CD4-positive, alpha-beta T cell treated with Interleukin-1 beta for 1 hour (primary cell): Measurements from ENCODE around the gene AEBP2.
A peak's percentile ranks its signal among the peaks of the same experiment; 100 is the strongest.
"Not testable (repeated sequence)": the region's sequence is repeated elsewhere in the genome, so short reads cannot be mapped to it uniquely, and the experiment has no call there.

Source experiments
- DNase-seq, 2 donors: peaks; one replicate each; pipeline ENCODE4 v3.0.0-alpha.2; 2020 to 2022

The AEBP2 gene

DNA sequence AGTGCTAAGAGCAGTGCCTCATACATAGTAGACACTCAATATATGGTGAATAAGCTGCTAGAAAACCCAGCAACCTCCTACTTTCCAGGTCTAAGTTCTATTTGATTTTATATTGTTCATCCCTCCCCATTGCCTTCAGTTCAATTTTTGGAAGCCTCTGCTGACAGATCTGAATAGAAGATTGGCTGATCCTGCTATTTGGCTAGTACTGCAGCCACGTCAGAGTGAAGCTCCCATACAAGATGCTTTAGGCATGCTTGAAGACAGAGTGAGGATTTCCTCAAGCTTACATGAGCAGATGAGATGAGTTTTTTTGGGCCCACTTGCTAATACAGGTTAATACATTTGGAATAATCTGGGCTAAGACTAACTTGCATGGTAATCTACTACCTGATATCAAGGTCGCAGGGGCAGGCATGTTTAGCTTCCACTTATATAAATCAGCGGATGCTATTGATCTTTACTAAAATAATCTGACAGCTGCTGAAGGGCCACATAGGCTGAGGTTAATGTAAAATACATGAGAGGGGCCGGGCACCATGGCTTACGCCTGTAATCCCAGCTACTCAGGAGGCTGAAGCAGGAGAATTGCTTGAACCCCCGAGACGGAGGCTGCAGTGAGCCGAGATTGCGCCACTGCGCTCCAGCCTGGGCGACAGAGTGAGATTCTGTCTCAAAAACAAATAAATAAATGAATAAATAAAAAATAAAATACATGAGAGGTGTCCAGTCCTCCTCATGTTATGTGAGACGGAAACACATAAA lies 15.9 kb upstream of the AEBP2 start:
- DNase-seq: no peak

DNA sequence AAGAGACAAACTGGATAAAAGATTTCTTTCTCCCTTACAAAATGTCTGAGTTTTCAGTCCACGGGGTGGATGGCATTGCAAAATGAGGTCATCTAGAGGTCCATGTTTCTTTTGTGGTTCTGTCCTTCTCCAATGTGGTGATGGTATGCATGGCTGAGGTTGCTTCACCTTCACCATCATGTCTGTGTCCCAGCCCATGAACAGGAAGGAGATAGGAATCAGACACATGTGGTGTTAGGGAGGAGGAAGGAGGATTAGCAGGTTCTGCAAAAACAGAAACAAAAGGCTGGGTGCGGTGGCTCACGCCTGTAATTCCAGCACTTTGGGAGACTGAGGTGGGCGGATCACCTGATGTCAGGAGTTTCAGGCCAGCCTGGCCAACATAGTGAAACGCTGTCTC lies 11.0 kb upstream of the AEBP2 start:
- DNase-seq: no peak

DNA sequence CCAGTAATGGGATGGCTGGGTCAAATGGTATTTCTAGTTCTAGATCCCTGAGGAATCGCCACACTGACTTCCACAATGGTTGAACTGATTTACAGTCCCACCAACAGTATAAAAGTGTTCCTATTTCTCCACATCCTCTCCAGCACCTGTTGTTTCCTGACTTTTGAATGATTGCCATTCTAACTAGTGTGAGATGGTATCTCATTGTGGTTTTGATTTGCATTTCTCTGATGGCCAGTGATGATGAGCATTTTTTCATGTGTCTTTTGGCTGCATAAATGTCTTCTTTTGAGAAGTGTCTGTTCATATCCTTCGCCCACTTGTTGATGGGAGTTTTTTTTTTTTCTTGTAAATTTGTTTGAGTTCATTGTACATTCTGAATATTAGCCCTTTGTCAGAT lies 9.8 kb upstream of the AEBP2 start:
- DNase-seq: not testable (repeated sequence)

DNA sequence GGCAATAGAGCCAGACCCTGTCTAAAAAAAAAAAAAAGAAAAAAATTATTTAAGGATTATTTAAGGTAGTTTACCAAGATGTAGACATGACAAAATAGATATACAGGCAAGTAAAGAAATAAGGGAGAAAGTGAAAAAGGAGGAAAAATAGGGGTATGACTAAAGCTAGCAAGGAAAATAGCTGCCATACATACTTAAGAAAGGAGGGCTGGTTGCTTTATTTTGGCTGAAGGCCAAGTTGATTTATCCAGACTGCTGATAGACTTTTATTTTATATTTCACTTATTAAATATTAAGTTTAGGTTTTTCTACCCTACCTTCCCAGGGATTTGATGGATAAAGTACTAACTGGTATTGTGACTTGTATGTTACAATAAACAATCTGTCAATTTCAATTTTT lies 8.3 kb upstream of the AEBP2 start:
- no peak for DNase-seq

DNA sequence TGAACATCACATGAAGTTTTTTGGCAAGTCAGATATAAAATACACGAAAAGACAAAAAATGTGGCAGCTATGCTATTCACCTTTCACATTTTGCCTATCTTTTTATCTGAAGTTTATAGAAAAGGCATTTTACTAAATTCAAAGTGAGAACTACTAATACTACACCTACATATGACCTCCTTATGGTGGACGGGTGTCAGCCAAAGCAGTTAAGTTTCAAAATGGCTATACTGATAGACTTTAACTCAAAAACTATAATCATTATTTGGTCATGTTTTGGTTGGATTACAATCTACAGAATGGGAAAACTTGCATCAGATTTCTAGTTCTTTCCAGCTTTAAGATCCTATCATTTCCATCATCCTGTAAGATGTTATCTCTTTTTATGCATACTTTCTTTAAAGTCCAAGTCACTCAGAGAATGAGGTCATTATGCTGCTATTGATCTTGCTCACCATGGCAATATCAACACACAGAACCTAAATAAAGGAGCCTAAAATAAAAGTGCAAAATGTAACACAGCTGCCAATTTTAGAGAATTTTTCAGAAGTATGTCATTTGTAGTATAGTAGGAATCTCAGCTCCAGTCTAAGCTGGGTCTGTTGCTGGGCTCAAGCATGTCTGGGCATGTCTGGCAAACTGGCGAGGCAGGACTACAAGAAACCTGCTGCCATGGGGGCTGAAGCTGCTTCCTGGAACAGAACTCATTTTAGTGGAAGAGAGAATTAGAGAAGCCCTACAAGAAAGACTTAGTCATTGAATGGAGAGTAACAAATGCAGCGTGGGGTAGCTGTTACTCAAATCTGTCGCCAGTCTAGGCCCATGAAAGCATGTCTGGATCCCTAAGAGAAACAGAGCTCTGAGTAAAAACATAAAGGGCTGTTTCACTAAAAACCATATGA lies 7.6 kb upstream of the AEBP2 start:
- no peak for DNase-seq

DNA sequence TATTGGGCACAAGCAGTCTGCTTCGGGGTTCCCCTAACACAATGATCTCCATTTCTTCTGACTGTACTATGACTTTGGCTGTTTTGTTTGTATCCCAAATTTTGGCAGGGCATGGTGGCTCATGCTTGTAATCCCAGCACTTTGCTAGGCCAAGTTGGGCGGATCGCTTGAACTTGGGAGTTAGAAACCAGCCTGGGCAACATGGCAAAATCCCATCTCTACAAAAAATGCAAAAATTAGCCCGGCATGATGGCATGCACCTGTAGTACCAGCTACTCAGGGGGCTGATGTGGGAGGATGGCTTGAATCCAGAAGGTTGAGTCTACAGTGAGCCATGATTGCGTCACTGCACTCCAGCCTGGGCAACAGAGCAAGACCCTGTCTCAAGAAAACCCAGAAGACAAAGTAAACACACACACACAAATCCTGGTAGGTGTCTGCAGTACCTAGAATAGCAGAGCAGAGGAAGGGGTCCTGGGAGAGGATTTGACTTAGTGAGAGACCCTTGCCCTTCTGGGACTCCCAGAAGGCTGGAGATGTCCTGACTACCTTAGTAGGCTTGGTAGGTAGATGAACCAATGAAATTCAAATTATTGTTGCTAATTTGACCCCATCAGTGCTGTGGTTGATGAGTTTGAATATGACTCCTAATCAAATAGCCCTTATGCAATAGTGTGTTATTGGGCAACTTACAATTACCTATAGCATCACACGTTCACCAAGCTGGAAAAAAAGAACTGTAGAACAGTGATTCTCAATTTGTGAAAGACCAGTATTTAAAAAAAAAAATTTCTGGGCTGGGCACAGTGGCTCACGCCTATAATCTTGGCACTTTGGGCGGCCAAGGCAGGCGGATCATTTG lies 6.8 kb upstream of the AEBP2 start:
- DNase-seq: no peak

DNA sequence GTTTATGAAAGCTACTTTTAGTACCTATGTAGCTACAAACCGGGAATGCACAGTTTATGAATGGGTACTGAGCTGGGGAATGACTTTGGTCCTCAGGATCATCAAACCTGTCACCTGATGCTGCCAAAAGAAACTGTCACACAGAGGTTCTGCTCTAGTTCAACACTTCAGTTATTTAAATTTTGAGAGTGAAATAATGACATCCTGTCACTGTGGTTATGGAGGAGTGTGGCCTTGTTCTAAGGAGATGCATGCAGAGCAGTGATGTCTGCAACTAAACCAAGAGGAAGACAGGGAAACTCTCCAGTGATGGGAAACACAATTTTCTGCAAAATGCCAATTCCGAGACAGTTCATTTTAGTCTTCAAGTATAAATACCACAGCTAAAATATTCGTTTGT lies 4.8 kb upstream of the AEBP2 start:
- no peak for DNase-seq

DNA sequence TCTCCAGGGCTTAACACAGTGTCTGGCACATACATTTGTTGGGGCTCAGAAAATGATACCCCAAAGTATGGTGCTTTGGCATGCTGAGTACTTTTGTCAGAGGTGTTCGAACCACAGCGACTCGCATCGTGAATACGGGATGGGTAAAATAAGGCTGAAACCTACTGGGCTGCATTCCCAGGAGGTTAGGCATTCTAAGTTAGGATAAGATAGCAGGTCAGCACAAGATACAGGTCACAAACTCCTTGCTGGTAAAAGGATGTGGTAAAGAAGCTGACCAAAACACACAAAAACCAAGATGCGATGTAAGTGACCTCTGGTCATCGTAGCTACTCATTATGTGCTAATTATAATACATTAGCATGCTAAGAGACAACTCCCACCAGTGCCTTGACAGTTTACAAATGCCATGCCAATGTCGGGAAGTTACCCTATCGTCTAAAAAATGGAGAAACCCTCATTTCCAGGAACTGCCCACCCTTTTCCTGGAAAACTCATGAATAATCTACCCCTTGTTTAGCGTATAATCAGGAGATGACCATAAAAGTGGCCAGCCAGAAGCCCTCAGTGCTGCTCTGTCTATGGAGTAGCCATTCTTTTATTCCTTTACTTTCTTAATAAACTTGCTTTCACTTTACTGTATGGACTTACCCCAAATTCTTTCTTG lies 3.3 kb upstream of the AEBP2 start:
- no peak for DNase-seq

DNA sequence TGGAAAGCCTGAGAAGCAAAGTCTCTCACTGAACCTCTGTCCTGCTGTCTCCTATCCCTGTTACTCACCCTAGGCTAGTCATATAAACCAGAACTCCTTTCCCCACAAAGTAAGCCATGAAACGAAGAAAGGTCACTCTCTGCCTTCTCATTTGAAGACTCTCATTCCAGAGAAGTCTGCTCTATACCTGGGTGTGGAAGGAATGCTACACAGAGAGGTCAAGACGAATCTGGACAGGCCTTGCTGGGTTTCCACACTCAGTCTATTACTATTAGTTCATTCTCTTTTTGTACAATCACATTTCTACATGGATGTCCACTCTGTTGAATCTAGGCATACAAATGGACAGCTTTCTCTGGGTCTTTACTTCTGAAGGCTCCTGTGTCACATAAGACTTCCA lies 2.4 kb upstream of the AEBP2 start:
- DNase-seq: no peak

DNA sequence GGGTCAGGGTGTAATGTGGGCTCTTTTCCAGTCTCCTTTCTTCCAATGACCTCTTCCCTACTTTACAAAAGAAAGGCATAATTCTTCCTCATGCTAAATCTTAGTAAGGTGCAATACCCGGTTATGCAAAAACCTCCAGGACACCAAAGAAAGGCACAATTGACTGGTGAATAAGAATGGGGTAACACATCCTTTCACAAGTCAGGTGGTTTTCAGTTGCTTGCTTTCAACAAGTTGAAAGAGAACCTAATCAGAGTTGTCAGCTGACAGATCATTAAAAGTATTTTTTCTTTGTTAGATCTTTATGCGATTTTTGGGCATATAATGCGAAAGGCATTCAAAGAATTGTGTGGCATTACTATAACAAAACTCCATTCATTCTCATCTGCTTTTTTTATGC lies 1.3 kb upstream of the AEBP2 start:
- no peak for DNase-seq

DNA sequence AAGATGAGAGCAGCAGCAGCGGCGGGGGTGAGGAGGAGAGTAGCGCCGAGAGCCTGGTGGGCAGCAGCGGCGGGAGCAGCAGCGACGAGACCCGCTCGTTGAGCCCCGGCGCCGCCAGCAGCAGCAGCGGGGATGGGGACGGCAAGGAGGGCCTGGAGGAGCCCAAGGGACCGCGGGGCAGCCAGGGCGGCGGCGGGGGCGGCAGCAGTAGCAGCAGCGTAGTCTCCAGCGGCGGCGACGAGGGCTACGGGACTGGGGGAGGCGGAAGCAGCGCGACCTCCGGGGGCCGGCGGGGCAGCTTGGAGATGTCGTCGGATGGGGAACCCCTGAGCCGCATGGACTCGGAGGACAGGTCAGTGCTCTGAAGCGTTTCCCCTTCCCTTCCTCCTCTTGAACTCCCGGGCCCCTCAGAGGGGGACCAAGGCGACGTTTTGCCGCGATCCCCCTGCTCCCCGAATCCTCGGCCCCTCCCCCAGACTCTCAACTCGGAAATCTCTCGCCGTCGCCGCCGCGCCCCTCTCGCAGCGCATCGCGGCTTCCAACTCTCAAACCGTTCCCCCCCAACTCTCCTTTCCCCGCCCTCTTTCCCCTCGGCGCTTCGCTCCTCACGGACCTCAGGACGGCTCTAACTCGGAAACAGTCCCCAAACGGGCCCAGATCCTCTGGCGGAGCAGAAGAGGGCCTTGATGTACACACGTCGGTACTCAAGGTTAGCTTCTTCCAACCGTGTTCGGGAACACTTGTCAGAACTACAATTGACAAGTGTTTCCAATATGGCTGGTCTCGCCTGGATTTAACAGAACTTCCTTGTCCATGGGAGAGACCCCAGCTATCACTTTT lies 947 bp downstream of the AEBP2 start:
- peak; percentile 47 to 66 for DNase-seq

DNA sequence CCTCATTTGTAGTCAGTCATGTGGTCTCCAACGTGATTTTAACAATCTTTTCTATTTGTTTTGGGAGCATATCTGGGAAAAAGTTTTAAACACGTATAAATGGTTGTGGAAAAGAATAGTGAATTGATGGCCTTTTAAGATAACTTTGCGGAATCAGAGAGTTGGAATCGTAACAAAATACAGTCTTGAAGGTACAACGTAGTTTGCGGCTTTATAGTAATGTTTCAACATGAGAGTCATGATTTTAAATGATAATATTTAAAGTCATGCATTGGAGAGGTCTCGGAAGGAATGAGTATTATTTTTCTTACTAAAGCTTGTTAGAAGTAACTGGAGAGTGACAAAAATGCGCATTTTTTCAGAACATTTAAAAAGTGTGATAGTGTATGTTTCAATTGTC lies 1.6 kb downstream of the AEBP2 start:
- DNase-seq: no peak

DNA sequence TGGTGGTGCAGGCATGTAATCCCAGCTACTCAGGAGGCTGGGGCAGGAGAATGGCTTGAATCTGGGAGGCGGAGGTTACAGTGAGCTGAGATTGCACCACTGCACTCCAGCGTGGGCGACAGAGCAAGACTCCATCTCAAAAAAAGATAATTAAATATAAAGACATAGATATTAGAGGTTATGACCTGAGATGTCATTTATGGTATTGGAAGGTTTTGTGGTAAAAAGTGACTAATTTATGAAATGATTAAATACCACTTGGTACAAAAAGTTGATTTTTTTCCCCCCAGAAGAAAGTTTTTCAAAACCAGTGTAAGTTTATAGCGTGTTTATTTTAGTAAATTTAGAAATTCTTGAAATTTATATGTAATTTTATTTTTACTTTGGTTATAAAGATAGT lies 4.3 kb downstream of the AEBP2 start:
- no peak for DNase-seq

DNA sequence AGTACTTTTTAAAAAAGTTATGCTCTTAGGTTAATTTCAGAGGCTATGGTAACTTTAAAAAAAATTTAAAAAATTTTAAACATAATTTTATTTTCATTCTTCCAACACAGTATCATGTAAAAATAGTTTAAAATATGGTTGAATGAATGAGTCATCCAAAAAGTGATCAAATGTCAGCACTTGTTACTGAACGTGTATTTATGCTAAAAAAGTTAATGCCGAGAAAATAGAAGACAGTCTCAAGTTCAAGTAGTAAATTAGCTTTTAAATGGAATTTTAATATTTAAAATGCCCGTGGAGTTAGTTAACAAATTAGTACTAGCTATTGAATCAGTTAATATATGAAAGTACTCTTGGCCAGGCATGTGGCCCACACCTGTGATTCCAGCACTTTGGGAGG lies 4.8 kb downstream of the AEBP2 start:
- no peak for DNase-seq

DNA sequence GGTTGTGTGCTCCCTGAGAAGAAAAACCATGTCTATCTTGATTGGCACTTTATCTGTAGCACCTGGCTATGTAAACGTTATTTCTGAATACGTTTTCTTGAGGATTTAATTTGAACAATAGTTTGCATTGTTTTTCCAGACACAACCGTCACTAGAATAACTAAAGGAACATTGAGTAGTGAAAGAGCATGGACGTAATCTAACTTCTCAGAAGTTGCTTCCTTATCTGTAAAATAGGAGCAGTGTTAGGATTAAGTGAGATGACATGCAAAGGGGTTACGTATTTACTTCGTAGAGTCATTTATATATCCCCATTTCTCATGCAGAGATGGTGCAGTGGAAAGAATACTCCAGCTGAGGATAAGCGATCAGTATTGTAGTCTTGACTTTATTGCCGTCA lies 8.1 kb downstream of the AEBP2 start:
- DNase-seq: no peak

DNA sequence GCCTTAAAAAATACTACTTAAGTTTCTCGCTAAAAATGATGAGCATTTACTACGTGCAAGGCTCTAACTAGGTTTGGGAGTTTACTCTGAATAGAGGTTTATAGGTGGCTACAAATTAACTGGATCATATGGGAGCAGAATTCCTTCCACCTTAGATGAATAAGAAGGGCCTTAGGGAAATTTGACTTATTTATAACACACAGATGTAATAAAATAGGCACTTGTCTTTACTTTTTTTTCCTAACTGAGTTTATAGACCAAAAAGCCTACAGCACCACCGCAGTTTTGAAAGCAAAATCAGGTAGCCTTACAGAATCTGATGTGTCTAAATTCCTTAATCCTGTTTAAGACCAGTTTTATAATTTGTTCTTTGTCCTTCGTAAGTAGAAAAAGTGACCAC lies 10.5 kb downstream of the AEBP2 start:
- DNase-seq: no peak

DNA sequence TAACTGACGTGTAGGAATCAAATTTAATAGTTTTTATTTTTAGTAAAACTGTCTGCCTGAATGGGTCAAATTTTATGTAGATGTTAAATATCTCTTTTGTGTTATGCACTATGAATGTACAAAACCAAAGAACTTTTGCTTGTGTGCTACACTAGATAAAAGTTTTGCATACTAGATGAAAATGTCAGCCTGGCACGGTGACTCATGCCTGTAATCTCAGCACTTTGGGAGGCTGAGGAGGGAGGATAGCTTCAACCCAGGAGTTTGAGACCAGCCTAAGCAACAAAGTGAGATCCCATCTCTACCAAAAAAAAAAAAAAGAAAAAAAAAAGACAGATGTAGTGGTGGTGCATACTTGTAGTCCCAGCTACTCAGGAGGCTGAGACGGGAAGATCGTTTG lies 11.1 kb downstream of the AEBP2 start:
- no peak for DNase-seq

DNA sequence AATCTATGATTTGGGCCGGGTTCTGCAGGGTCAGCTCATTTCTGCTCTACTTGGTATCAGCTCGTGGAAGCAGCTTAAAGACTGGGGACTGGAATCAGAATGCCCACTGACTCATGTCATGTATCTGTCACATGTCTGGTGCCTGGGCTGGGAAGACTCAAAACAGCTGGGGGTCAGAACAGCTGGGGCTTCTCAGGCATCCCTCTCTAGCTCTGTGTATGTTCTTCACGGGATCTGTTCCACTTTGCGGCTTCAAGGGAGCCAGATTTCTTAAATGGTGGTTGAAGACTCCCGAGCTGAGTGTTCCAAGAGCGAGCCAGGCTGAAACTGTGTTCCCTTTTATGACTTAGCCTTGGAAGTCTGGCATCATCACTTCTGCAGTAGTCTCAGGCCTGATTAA lies 11.9 kb downstream of the AEBP2 start:
- DNase-seq: no peak

DNA sequence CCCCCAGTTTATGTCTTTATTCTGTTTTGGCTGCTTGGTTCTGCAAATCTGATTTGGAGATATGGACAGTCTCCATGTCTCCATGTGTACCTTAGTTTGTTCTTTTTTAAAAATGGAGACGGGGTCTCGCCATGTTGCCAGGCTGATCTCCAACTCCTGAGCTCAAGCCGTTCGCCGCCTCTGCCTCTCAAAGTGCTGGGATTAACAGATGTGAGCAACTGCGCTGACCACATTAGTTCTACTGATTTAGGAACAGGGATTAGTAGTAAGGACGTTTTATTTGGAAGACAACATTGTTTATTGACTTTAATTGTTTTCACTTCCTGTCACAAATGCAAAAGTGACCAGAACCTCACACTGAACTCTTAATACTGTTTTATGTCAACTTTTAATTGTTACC lies 14.7 kb downstream of the AEBP2 start:
- no peak for DNase-seq

DNA sequence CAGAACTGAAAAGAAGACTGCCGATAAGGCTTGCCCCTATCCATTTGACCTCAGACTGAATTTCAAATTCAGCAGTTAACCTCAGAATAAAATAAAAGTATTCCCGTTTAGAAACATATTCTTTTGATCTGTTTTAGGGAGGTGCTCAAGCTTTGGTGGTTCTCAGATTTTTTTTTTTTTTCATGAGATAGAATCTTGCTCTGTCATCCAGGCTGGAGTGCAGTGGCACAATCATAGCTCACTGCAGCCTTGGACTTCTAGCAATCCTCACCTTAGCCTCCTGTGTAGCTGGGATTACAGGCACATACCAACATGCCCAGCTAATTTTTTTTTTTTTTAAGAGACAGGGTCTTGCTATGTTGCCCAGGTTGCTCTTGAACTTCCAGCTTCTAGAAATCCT lies 15.5 kb downstream of the AEBP2 start:
- DNase-seq: no peak

DNA sequence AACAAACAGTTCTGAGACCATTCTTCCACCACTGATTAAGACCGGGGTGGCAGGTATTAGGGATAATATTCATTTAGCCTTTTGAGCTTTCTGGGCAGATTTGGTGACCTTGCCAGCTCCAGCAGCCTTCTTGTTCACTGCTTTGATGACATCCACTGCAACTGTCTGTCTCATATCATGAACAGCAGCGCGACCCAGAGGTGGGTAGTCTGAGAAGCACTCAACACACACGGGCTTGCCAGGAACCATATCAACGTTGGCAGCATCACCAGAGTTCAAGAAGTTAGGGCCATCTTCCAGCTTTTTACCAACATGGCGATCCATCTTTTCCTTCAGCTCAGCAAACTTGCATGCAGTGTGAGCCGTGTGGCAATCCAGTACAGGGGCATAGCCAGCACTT lies 16.9 kb downstream of the AEBP2 start:
- DNase-seq: no peak

DNA sequence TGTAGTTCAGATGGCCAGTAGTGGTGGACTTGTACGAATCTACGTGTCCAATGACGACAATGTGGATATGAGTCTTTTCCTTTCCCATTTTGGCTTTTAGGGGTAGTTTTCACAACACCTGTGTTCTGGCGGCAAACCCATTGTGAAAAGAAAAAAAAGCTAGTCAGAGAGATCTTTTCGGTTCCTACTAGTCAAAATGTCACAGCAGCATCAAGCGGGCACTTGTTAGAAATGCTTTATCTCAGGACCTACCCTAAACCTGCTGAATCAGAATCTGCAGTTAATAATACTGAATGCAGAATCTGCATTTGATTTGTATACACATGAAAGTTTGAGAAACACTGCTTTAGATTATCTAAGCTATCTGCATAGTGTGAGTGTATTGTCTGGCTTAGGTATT lies 18.3 kb downstream of the AEBP2 start:
- DNase-seq: no peak
